Stomach (tissue), 9 donors: ENCODE data around the gene IGF1R. TPM values are rescaled to one million over a fixed set of nuclear protein-coding genes. Genes with fewer than 3 reads are reported as not detected.
"Not testable (repeated sequence)": the region's sequence is repeated elsewhere in the genome, so short reads cannot be mapped to it uniquely, and the experiment has no call there.

ENCODE experiments used
- DNase-seq, 2 donors: peaks; one replicate each; pipeline versions ENCODE4 v3.0.0 to v3.0.0-alpha.2; 2013 to 2019
- H3K27ac ChIP-seq, 5 donors: fragments of 200-600 bp in 4 of 5; sonication (generic) in 4 of 5; one replicate each; pipeline ENCODE4 v1.5.1; 2013 to 2019; ENCODE audit warnings: mild to moderate bottlenecking in 1 of 5, moderate library complexity in 1 of 5
- H3K27me3 ChIP-seq, 3 donors: fragments of 200-600 bp; sonication (generic); one replicate each; pipeline ENCODE4 v1.5.1; 2017 to 2019; ENCODE audit warnings: mixed run types in 1 of 3
- H3K36me3 ChIP-seq, 4 donors: fragments of 200-600 bp; sonication (generic); 1 replicate in 3 of 4; 2 replicates in 1 of 4; pipeline ENCODE4 v1.5.1; 2016 to 2019
- H3K4me1 ChIP-seq, 4 donors: fragments of 200-600 bp; sonication (generic); one replicate each; pipeline ENCODE4 v1.5.1; 2016 to 2019
- H3K4me3 ChIP-seq, 4 donors: fragments of 200-600 bp; sonication (generic) in 3 of 4; one replicate each; pipeline ENCODE4 v1.5.1; 2016 to 2019; ENCODE audit warnings: mild to moderate bottlenecking in 1 of 4
- H3K9me3 ChIP-seq, 4 donors: fragments of 200-600 bp; sonication (generic); one replicate each; pipeline ENCODE4 v1.5.1; 2016 to 2019
- EP300 ChIP-seq: sonication (generic); formaldehyde crosslinking; IDR thresholded peaks from one replicate; pipeline ENCODE4 v1.6.1; 2017; ENCODE audit warnings: antibody characterized with exemption
- POLR2A ChIP-seq, 4 donors: fragments of 450-650 bp; IDR thresholded peaks; one replicate each; pipeline ENCODE4 v1.6.1; 2016; ENCODE audit warnings: antibody characterized with exemption in 4 of 4, control low read depth in 2 of 4, mild to moderate bottlenecking in 1 of 4, moderate library complexity in 1 of 4
- POLR2AphosphoS5 ChIP-seq, 3 donors: sonication (generic); formaldehyde crosslinking; IDR thresholded peaks; one replicate each; pipeline ENCODE4 v1.6.1; 2016; ENCODE audit warnings: antibody characterized with exemption in 3 of 3
- WGBS, 5 donors: extraction: QIAGEN DNeasy Blood & Tissue Kit in 3 of 5; methylation state at CpG; one replicate each; pipeline versions ENCODE4 v1.1.5 to v1.1.7; 2013 to 2018; 5-methylcytosine and 5-hydroxymethylcytosine counted together
- intact Hi-C: fragments of 100-400 bp; cut with DNase I; formaldehyde crosslinking; loops from one replicate; pipeline ENCODE4 v1.15.1; 2023; ENCODE audit warnings: low total_unique reads
- polyA plus RNA-seq, 3 donors: library from polyadenylated mRNA; stranded (reverse); fragments of 200-250 nt; gene quantifications; one replicate each; pipeline ENCODE4 v1.2.3, GENCODE V29; 2013
- total RNA-seq, 5 donors: library from RNA; depleted of rRNA; stranded (reverse); fragments of >200 nt; gene quantifications; one replicate each; pipeline versions ENCODE4 v1.1.0 to v1.2.3, GENCODE V29; 2014 to 2016
- TF ChIP-seq, protein P1 (sequence below), 7 experiments: fragments of 450-650 bp in 4 of 7; fragments of 200-600 bp in 3 of 7; sonication (generic) in 3 of 7; IDR thresholded peaks; one replicate each; pipeline ENCODE4 v1.5.1; 2016 to 2019; ENCODE audit warnings: antibody characterized with exemption in 7 of 7, control low read depth in 2 of 7, mild to moderate bottlenecking in 1 of 7
- donor health status: healthy with polysubstance abuse.
- donor health status: Bipolar disorder and iron deficiency.
- donor health status: healthy.

The IGF1R gene
- total and polyA plus RNA-seq, 8 donors: 2.3 to 131 (median 42.8) TPM

DNA sequence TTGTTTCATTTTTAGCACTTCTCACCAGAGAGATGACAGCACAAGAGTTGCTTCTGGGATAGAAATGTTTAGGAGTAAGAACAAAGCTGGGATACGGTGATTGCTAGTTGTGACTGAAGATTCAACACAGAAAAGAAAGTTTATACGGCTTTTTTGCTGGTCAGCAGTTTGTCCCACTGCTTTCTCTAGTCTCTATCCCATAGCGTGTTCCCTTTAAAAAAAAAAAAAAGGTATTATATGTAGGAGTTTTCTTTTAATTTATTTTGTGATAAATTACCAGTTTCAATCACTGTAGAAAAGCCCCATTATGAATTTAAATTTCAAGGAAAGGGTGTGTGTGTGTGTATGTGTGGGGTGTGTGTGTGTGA, 311.3 kb downstream of the IGF1R start:
- intact Hi-C loops: no loop called here
- WGBS, 5 donors: 90 to 97% (median 94%) methylated on average over 3 of the region's 3 CpGs
- H3K27ac ChIP-seq: no peak overlapping the region
- H3K36me3 ChIP-seq: peaks cover 35 to 76% (median 72%) of the 10 kb centered on the region in 4 donors
- no peak overlapping the region for H3K4me3 ChIP-seq
- TF ChIP-seq EP300 (no peak), POLR2AphosphoS5 (IDR thresholded peaks at IDR 0.05) (no peak), POLR2A (IDR thresholded peaks at IDR 0.05) (no peak)
- TF ChIP-seq, protein P1, sequence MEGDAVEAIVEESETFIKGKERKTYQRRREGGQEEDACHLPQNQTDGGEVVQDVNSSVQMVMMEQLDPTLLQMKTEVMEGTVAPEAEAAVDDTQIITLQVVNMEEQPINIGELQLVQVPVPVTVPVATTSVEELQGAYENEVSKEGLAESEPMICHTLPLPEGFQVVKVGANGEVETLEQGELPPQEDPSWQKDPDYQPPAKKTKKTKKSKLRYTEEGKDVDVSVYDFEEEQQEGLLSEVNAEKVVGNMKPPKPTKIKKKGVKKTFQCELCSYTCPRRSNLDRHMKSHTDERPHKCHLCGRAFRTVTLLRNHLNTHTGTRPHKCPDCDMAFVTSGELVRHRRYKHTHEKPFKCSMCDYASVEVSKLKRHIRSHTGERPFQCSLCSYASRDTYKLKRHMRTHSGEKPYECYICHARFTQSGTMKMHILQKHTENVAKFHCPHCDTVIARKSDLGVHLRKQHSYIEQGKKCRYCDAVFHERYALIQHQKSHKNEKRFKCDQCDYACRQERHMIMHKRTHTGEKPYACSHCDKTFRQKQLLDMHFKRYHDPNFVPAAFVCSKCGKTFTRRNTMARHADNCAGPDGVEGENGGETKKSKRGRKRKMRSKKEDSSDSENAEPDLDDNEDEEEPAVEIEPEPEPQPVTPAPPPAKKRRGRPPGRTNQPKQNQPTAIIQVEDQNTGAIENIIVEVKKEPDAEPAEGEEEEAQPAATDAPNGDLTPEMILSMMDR (IDR thresholded peaks at IDR 0.05): no peak
- H3K9me3 ChIP-seq: peaks cover 0 to 17% (median 8%) of the 10 kb centered on the region in 4 donors
- H3K27me3 ChIP-seq: no peaks in the 10 kb centered on the region
- H3K4me1 ChIP-seq: peaks cover 5 to 14% (median 8%) of the 10 kb centered on the region in 4 donors
- no peak for DNase-seq

DNA sequence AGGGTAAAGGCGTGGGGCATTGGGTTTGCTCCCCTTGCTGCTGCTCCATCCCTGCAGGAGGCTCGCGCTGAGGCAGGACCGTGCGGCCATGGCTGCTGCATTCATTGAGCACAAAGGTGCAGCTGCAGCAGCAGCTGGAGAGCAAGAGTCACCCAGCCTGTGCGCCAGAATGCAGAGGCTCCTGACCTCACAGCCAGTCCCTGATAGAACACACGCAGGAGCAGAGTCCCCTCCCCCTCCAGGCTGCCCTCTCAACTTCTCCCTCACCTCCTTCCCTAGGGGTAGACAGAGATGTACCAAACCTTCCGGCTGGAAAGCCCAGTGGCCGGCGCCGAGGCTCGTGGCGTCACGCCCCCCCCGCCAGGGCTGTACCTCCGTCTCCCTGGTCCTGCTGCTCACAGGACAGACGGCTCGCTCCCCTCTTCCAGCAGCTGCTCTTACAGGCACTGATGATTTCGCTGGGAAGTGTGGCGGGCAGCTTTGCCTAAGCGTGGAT, 312.3 kb downstream of the IGF1R start:
- Histone ChIP-seq H3K9me3 (peaks cover 0 to 17% (median 8%) of the 10 kb centered on the region in 4 donors), H3K4me1 (peaks cover 0 to 4% (median 2%) of the 10 kb centered on the region in 4 donors), H3K36me3 (peaks cover 35 to 74% (median 70%) of the 10 kb centered on the region in 4 donors), H3K4me3 (no peak overlapping the region), H3K27me3 (no peaks in the 10 kb centered on the region), H3K27ac (no peak overlapping the region)
- no peak for TF ChIP-seq POLR2AphosphoS5 (IDR thresholded peaks at IDR 0.05)
- TF ChIP-seq, protein P1 (IDR thresholded peaks at IDR 0.05): no peak
- no peak for DNase-seq
- 92 to 97% (median 95%) methylated on average over 8 to 21 of the region's 21 CpGs for WGBS, 5 donors
- intact Hi-C loops: no loop called here

- no peak overlapping the region for H3K27ac ChIP-seq
- H3K4me3 ChIP-seq: no peak overlapping the region
- TF ChIP-seq, protein P1 (IDR thresholded peaks at IDR 0.05): no peak
- TF ChIP-seq EP300 (no peak), POLR2AphosphoS5 (IDR thresholded peaks at IDR 0.05) (no peak), POLR2A (IDR thresholded peaks at IDR 0.05) (no peak)
- H3K27me3 ChIP-seq: no peaks in the 10 kb centered on the region
- no peaks in the 10 kb centered on the region for H3K4me1 ChIP-seq
- peaks cover 20 to 51% (median 44%) of the 10 kb centered on the region in 4 donors for H3K36me3 ChIP-seq
- intact Hi-C loops: no loop called here
- H3K9me3 ChIP-seq: peaks cover 0 to 17% (median 8%) of the 10 kb centered on the region in 4 donors
- WGBS, 5 donors: 95 to 96% (median 96%) methylated on average over 8 of the region's 8 CpGs
- DNase-seq: no peak
These were observed 315.1 kb downstream of the IGF1R start for GRCh38 chr15:98963444-98963843.

DNA sequence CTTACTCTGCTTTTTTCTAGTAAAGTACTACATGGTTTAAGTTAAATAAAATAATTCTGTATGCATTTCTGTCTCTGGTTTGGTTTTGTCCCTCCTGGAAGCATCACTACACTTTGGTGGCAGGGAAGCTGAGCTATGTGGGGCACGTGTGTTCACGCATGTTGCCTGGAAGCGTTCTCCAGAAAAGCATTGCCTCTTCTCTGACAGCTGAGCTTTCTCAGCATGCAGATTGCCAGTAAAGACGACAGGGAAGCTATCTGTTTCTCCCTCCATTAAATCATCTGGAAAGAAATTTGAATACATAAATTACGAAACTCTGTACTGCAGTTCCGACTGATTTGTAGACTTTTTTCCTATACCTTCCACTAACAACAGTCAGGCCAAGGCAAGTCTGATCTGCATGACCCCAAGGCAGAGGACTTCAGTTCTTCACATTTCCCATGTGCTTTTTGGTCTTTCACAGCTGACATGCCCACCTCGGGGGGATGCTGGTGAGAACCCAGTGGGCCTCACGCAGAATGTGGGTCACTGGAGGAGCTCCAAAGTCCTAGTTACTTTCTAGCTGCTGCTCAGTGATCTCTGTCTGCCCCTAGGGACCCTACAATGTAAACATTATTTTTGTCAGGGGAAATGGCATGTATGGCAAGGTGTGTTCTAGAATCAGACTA, 316.3 kb downstream of the IGF1R start:
- Histone ChIP-seq H3K4me3 (no peak overlapping the region), H3K36me3 (peaks cover 20 to 39% (median 32%) of the 10 kb centered on the region in 4 donors), H3K4me1 (no peaks in the 10 kb centered on the region), H3K9me3 (peaks cover 0 to 17% (median 8%) of the 10 kb centered on the region in 4 donors), H3K27ac (no peak overlapping the region), H3K27me3 (no peaks in the 10 kb centered on the region)
- TF ChIP-seq POLR2AphosphoS5 (IDR thresholded peaks at IDR 0.05) (no peak), POLR2A (IDR thresholded peaks at IDR 0.05) (no peak), EP300 (no peak)
- TF ChIP-seq, protein P1 (IDR thresholded peaks at IDR 0.05): no peak
- intact Hi-C loops: no loop called here
- DNase-seq: no peak
- WGBS, 5 donors: 75 to 88% (median 81%) methylated on average over 8 of the region's 8 CpGs

DNA sequence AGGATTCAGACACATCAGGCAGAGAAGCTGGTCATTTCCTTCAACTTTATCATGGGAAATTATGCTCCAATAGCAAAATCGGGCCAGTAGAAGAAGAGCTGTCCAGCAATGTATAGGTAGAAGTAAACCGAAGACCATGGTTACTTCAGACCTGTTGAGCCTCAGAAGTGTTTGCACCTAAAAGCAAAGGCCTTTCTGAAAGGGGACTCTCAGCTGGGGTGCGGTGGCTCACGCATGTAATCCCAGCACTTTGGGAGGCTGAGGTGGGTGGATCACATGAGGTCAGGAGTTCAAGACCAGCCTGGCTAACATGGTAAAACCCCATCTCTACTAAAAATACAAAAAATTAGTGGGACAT, 316.8 kb downstream of the IGF1R start:
- H3K4me1 ChIP-seq, H3K27ac ChIP-seq, DNase-seq, H3K4me3 ChIP-seq, intact Hi-C loops, H3K27me3 ChIP-seq: not testable (repeated sequence)
- 87 to 96% (median 94%) methylated on average over 4 of the region's 4 CpGs for WGBS, 5 donors
- H3K9me3 ChIP-seq: peaks cover 0 to 17% (median 8%) of the 10 kb centered on the region in 4 donors
- H3K36me3 ChIP-seq: peaks cover 15 to 34% (median 27%) of the 10 kb centered on the region in 4 donors
